HepG2 (cell line): Measurements from ENCODE around the gene KIF1B. TPM values are rescaled to one million over a fixed set of nuclear protein-coding genes. Genes with fewer than 3 reads are reported as not detected.
A peak's percentile ranks its signal among the peaks of the same experiment; 100 is the strongest.

Experiments
- AGO1 ChIP-seq: fragments of 200-400 bp; formaldehyde crosslinking; IDR thresholded peaks from 2 replicates; pipeline ENCODE4 v1.6.1; 2017; ENCODE audit warnings: mild to moderate bottlenecking, low read depth, low read length, moderate library complexity; ENCODE audit not compliant: poor library complexity, severe bottlenecking
- BHLHE40 ChIP-seq: IDR thresholded peaks from 2 replicates; pipeline ENCODE4 v1.6.1; 2011; ENCODE audit warnings: low read length, improper control_type of control experiment
- BRCA1 ChIP-seq: sonication (generic); formaldehyde crosslinking; IDR thresholded peaks from 2 replicates; pipeline ENCODE4 v1.4.0; 2020; ENCODE audit warnings: missing genetic modification reagents
- GTF3A ChIP-seq: sonication (generic); formaldehyde crosslinking; conservative IDR thresholded peaks from 2 replicates; pipeline ENCODE4 v1.4.0; 2020; ENCODE audit warnings: mild to moderate bottlenecking, missing genetic modification reagents
- HDAC1 ChIP-seq: sonication (generic); formaldehyde crosslinking; IDR thresholded peaks from 2 replicates; pipeline ENCODE4 v1.5.1; 2020; ENCODE audit warnings: mild to moderate bottlenecking, missing genetic modification reagents
- HOXA7 ChIP-seq: sonication (generic); formaldehyde crosslinking; IDR thresholded peaks from 2 replicates; pipeline ENCODE4 v1.8.1; 2022; ENCODE audit warnings: mild to moderate bottlenecking, missing genetic modification reagents, moderate library complexity
- MBNL3 ChIP-seq: fragments of 250-450 bp; sonication (Bioruptor Pico); conservative IDR thresholded peaks from 2 replicates; pipeline ENCODE4 v1.8.0; 2022; ENCODE audit warnings: mild to moderate bottlenecking, inconsistent platforms
- MIER3 ChIP-seq: IDR thresholded peaks from 2 replicates; pipeline ENCODE4 v1.6.1; 2016; ENCODE audit warnings: missing compliant biosample characterization, borderline replicate concordance
- NR1H2 ChIP-seq: sonication (generic); formaldehyde crosslinking; IDR thresholded peaks from 2 replicates; pipeline ENCODE4 v1.8.1; 2022; ENCODE audit warnings: low read depth, missing genetic modification reagents, borderline replicate concordance
- RXRB ChIP-seq: IDR thresholded peaks from 2 replicates; pipeline ENCODE4 v1.6.1; 2016; ENCODE audit warnings: borderline replicate concordance, missing genetic modification reagents, missing compliant biosample characterization
- SAP130 ChIP-seq: IDR thresholded peaks from 2 replicates; pipeline ENCODE4 v1.6.1; 2016; ENCODE audit warnings: low read depth
- SCMH1 ChIP-seq: sonication (generic); formaldehyde crosslinking; IDR thresholded peaks from 2 replicates; pipeline ENCODE4 v1.9.0; 2021; ENCODE audit warnings: missing genetic modification reagents, mild to moderate bottlenecking, borderline replicate concordance
- TEAD2 ChIP-seq: sonication (generic); formaldehyde crosslinking; IDR thresholded peaks from 2 replicates; pipeline ENCODE4 v1.9.0; 2021; ENCODE audit warnings: missing genetic modification reagents
- ZBTB20 ChIP-seq: sonication (generic); formaldehyde crosslinking; IDR thresholded peaks from 2 replicates; pipeline ENCODE4 v1.8.1; 2023; ENCODE audit warnings: missing genetic modification reagents, low read depth, mild to moderate bottlenecking, borderline replicate concordance
- ZNF121 ChIP-seq: sonication (generic); formaldehyde crosslinking; IDR thresholded peaks from 2 replicates; pipeline ENCODE4 v1.5.0; 2020; ENCODE audit warnings: mild to moderate bottlenecking, missing genetic modification reagents
- ZNF234 ChIP-seq: sonication (generic); formaldehyde crosslinking; conservative IDR thresholded peaks from 2 replicates; pipeline ENCODE4 v1.5.1; 2020; ENCODE audit warnings: mild to moderate bottlenecking, missing genetic modification reagents
- ZNF292 ChIP-seq: sonication (generic); formaldehyde crosslinking; IDR thresholded peaks from 2 replicates; pipeline ENCODE4 v1.8.1; 2022; ENCODE audit warnings: mild to moderate bottlenecking, low read depth, missing genetic modification reagents, borderline replicate concordance
- ZNF430 ChIP-seq: sonication (generic); formaldehyde crosslinking; IDR thresholded peaks from 2 replicates; pipeline ENCODE4 v1.9.0; 2021; ENCODE audit warnings: mild to moderate bottlenecking, missing genetic modification reagents
- ZNF567 ChIP-seq: sonication (generic); formaldehyde crosslinking; IDR thresholded peaks from 2 replicates; pipeline ENCODE4 v1.8.1; 2023; ENCODE audit warnings: mild to moderate bottlenecking, missing genetic modification reagents, borderline replicate concordance
- ZNF746 ChIP-seq: sonication (generic); formaldehyde crosslinking; IDR thresholded peaks from 2 replicates; pipeline ENCODE4 v1.8.0; 2022; ENCODE audit warnings: mild to moderate bottlenecking, missing genetic modification reagents
- ZNF841 ChIP-seq: sonication (generic); formaldehyde crosslinking; IDR thresholded peaks from 2 replicates; pipeline ENCODE4 v1.8.1; 2023; ENCODE audit warnings: missing genetic modification reagents, borderline replicate concordance
- polyA plus RNA-seq, 8 experiments: library from polyadenylated mRNA; depleted of rRNA in 3 of 8; stranded (reverse) in 7 of 8; unstranded in 1 of 8; fragments of >200 nt; fragmentation: Illumina TruSeq in 4 of 8; extraction: Trizol in 4 of 8; gene quantifications; 2 replicates each; pipeline versions ENCODE4 v1.2.1 to v1.2.3, GENCODE V29; 2011 to 2016; ENCODE audit warnings: low read depth in 4 of 8, missing spikeins in 1 of 8, mixed read lengths in 1 of 8; ENCODE audit not compliant: insufficient read depth in 1 of 8
- total RNA-seq, 5 experiments: library from RNA; depleted of rRNA; stranded (reverse); fragments of >200 nt; fragmentation: Illumina TruSeq; extraction: Trizol; gene quantifications; 2 replicates each; pipeline ENCODE4 v1.2.3, GENCODE V29; 2016; ENCODE audit warnings: low read depth in 1 of 5
- TF ChIP-seq, protein P1 (sequence below): sonication (generic); formaldehyde crosslinking; IDR thresholded peaks from 2 replicates; pipeline ENCODE4 v1.8.0; 2022; ENCODE audit warnings: mild to moderate bottlenecking, missing genetic modification reagents; ENCODE audit not compliant: insufficient replicate concordance
- TF ChIP-seq, protein P2 (sequence below): sonication (generic); formaldehyde crosslinking; IDR thresholded peaks from 2 replicates; pipeline ENCODE4 v1.5.0; 2020; ENCODE audit warnings: missing genetic modification reagents, mild to moderate bottlenecking, borderline replicate concordance
- TF ChIP-seq, protein P3 (sequence below), 2 experiments: sonication (generic) in 1 of 2; formaldehyde crosslinking in 1 of 2; IDR thresholded peaks; 2 replicates each; pipeline versions ENCODE4 v1.4.0 to v1.6.1; 2018 to 2020; ENCODE audit warnings: missing genetic modification reagents in 2 of 2, borderline replicate concordance in 1 of 2, low read depth in 1 of 2, mild to moderate bottlenecking in 1 of 2, missing biosample characterization in 1 of 2
- TF ChIP-seq, protein P4 (sequence below): sonication (generic); formaldehyde crosslinking; IDR thresholded peaks from 2 replicates; pipeline ENCODE4 v1.8.0; 2022; ENCODE audit warnings: missing genetic modification reagents, mild to moderate bottlenecking, borderline replicate concordance

Gene KIF1B
- total and polyA plus RNA-seq, 2 of the 13 experiments (the other 11 are each of a cell fraction or from before 2014, with no cell fraction given) = 26.7 to 32.5 TPM

DNA sequence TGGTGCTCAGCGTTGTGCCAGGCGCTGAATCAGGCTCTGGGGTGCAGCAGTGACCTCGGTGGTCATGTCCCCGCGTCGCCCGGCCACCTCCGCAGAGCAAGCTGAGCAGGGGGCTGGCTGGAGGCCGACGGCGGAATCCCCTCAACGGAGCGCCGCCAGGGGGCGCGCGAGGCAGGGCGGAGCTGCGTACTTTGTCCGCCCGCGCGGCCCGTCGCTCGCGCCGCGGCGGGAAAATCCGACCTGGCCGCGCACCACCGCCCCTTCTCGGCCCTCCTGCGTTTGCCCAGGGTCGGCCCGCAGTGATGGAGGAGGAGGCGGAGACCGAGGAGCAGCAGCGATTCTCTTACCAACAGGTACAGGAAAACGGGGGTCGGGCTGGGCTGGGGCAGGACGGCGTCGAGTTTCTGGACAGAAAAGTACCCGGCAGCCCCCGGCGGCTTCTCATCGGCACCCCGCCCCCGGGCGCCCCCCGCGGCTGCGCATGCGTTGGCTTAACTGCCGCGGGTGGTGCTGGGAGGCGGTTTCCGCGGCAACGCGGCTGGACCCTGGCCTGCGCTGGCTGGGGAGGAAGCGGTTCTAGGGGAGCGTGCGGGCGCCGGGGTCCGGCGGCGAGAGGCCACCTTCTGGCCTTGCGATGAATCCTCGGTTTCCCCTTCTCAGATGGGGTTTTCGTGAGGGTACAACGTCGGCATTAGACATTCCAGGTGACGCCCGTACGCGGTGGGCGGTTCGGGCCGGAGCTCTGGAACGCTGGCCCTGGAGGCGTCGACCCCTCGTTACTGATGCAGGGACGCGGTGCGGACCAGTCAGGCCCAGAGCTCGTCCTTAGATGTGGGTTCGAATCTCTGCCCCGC is 220.1 kb downstream of the KIF1B start, which contains the start of gene CENPS (continued):
- TF ChIP-seq NR1H2 (no peak), RXRB (CRISPR knock-in tag) (peak; percentile 27; the same call in 1 of the 2 replicates), HDAC1 (CRISPR knock-in tag) (peak; percentile 98), HOXA7 (CRISPR knock-in tag) (peak; percentile 97), ZNF430 (CRISPR knock-in tag) (peak; percentile 95), SCMH1 (CRISPR knock-in tag) (no peak), ZNF292 (no peak), ZNF234 (0 out of 2 replicates have a peak, but pooled peaks have one; percentile 36), MIER3 (CRISPR knock-in tag) (no peak), ZNF746 (CRISPR knock-in tag) (peak; percentile 78), BHLHE40 (no peak), TEAD2 (CRISPR knock-in tag) (peak; percentile 46; the same call in 1 of the 2 replicates), BRCA1 (no peak), GTF3A (CRISPR knock-in tag) (no peak), ZNF841 (peak; percentile 94), SAP130 (CRISPR knock-in tag) (peak; percentile 96), ZNF567 (CRISPR knock-in tag) (peak; percentile 95), ZNF121 (CRISPR knock-in tag) (no peak; the same call in 1 of the 2 replicates), ZBTB20 (CRISPR knock-in tag) (no peak), AGO1 (peak; percentile 59), MBNL3 (CRISPR knock-in tag) (no peak)
- TF ChIP-seq, protein P1, sequence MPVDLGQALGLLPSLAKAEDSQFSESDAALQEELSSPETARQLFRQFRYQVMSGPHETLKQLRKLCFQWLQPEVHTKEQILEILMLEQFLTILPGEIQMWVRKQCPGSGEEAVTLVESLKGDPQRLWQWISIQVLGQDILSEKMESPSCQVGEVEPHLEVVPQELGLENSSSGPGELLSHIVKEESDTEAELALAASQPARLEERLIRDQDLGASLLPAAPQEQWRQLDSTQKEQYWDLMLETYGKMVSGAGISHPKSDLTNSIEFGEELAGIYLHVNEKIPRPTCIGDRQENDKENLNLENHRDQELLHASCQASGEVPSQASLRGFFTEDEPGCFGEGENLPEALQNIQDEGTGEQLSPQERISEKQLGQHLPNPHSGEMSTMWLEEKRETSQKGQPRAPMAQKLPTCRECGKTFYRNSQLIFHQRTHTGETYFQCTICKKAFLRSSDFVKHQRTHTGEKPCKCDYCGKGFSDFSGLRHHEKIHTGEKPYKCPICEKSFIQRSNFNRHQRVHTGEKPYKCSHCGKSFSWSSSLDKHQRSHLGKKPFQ (CRISPR knock-in tag) = peak; percentile 96
- TF ChIP-seq, protein P2, sequence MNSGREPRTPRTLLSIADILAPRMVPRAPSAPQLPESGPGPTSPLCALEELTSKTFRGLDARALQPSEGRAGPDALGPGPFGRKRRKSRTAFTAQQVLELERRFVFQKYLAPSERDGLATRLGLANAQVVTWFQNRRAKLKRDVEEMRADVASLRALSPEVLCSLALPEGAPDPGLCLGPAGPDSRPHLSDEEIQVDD (CRISPR knock-in tag) = 0 out of 2 replicates have a peak, but pooled peaks have one; percentile 37
- TF ChIP-seq, protein P3, sequence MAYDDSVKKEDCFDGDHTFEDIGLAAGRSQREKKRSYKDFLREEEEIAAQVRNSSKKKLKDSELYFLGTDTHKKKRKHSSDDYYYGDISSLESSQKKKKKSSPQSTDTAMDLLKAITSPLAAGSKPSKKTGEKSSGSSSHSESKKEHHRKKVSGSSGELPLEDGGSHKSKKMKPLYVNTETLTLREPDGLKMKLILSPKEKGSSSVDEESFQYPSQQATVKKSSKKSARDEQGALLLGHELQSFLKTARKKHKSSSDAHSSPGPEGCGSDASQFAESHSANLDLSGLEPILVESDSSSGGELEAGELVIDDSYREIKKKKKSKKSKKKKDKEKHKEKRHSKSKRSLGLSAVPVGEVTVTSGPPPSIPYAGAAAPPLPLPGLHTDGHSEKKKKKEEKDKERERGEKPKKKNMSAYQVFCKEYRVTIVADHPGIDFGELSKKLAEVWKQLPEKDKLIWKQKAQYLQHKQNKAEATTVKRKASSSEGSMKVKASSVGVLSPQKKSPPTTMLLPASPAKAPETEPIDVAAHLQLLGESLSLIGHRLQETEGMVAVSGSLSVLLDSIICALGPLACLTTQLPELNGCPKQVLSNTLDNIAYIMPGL (CRISPR knock-in tag; IDR thresholded peaks at IDR 0.05; ENCODE audit: borderline replicate concordance in 1 of 2, low read depth in 1 of 2) = peak; percentile 90
- TF ChIP-seq, protein P4, sequence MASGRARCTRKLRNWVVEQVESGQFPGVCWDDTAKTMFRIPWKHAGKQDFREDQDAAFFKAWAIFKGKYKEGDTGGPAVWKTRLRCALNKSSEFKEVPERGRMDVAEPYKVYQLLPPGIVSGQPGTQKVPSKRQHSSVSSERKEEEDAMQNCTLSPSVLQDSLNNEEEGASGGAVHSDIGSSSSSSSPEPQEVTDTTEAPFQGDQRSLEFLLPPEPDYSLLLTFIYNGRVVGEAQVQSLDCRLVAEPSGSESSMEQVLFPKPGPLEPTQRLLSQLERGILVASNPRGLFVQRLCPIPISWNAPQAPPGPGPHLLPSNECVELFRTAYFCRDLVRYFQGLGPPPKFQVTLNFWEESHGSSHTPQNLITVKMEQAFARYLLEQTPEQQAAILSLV = 0 out of 2 replicates have a peak, but pooled peaks have one; percentile 62
